Colon (tissue), 2 donors: ENCODE data around the gene ADGRG3.
"Not testable (repeated sequence)": the region's sequence is repeated elsewhere in the genome, so short reads cannot be mapped to it uniquely, and the experiment has no call there.

Source experiments
- FAIRE-seq: peaks from 2 replicates; lab custom pipeline; 2012; peaks lifted over from hg19 to GRCh38; lab: Jason Lieb, UNC
- donor health status: control.
- donor health status: control.

The ADGRG3 gene

DNA sequence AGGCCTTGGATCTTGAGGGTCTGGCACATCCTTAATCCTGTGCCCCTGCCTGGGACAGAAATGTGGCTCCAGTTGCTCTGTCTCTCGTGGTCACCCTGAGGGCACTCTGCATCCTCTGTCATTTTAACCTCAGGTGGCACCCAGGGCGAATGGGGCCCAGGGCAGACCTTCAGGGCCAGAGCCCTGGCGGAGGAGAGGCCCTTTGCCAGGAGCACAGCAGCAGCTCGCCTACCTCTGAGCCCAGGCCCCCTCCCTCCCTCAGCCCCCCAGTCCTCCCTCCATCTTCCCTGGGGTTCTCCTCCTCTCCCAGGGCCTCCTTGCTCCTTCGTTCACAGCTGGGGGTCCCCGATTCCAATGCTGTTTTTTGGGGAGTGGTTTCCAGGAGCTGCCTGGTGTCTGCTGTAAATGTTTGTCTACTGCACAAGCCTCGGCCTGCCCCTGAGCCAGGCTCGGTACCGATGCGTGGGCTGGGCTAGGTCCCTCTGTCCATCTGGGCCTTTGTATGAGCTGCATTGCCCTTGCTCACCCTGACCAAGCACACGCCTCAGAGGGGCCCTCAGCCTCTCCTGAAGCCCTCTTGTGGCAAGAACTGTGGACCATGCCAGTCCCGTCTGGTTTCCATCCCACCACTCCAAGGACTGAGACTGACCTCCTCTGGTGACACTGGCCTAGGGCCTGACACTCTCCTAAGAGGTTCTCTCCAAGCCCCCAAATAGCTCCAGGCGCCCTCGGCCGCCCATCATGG is 4.0 kb upstream of the ADGRG3 start:
- FAIRE-seq: no peak

DNA sequence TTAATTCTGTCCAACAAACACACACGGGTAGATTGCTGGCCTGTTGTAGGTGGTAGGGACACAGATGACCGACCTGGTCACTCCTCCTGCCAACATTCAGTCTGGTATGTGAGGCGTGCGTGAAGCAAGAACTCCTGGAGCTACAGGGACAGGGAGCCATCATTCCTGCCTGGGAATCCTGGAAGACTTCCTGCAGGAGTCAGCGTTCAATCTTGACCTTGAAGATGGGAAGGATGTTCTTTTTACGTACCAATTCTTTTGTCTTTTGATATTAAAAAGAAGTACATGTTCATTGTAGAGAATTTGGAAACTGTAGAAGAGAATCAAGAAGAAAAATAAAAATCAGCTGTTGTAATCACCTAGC is 3.5 kb upstream of the ADGRG3 start:
- no peak for FAIRE-seq

DNA sequence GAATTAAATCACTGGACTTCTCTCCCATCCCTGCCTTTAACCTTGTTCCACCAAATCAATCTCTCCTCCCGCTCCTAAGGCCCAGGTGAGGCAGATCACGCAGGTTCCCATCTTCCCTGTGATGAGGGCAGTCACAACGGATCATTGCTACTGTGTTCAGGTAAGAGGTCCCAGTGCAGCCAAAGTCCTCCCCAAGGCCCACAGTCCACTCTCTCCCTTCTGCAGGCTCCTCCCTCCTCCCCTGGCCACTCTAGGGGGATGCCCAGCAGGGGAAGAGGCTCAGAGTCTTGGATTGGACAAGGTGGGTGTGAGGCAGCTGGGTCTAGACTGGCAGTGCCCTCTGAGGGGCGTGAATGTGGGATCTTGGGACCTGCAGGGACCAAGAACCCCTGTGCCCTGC is 2.6 kb upstream of the ADGRG3 start:
- FAIRE-seq: no peak

DNA sequence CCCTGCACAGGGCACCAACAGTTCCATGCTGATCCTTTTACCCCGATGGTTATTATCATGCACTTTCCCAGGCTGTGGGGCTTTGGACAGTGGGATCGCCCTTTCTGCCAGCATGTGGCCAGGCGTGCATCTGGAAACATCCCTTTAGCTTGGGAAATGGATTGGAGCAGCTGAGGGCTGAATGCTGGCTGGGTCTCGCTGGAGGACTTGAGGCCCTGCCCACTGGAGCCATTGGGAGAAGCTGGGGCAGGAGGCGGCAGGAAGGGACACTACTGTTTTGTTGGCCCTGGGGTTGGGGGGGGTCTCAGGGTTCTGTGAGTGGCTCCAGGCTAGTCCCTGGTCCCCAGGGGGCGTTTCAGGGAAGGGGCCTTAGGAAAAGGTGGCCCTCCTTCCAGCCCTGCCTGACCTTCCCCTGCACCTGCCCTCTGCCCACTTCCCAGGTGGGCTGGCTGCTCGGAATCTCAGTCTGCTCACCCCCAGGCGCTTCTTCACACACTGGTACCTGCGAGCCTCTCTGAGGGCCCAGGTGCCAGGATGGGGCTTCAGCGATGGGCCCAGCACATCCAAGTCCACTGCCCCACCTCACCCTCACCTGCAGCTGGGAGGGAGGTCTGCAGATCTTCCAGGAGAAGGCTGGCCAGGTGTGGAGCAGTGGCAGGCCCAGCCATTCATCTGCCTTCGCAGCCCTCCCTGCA is 1.6 kb upstream of the ADGRG3 start:
- FAIRE-seq: no peak

DNA sequence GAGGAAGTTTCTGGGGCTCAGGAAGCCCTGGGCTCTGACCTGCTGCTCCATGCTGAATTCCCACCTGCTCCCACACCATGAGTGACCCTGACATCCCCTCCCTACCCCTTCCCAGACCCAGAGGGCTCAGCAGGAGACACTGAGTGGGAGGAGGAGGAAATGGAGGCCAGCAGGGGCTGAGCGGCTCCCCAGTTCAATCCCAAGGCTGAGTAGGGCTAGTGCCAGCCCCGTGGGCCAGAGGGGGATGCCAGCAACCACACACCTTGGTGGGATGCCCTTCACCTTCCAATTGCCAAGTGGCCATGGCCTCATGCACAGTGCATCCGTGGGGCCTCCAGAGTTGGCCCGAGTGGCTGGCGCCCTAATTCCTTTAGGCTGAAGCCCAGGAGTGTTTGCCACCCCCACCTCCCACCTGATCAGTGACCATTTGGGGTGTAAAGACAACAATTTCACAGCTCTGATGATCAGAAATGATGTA is 1.0 kb upstream of the ADGRG3 start:
- no peak for FAIRE-seq

DNA sequence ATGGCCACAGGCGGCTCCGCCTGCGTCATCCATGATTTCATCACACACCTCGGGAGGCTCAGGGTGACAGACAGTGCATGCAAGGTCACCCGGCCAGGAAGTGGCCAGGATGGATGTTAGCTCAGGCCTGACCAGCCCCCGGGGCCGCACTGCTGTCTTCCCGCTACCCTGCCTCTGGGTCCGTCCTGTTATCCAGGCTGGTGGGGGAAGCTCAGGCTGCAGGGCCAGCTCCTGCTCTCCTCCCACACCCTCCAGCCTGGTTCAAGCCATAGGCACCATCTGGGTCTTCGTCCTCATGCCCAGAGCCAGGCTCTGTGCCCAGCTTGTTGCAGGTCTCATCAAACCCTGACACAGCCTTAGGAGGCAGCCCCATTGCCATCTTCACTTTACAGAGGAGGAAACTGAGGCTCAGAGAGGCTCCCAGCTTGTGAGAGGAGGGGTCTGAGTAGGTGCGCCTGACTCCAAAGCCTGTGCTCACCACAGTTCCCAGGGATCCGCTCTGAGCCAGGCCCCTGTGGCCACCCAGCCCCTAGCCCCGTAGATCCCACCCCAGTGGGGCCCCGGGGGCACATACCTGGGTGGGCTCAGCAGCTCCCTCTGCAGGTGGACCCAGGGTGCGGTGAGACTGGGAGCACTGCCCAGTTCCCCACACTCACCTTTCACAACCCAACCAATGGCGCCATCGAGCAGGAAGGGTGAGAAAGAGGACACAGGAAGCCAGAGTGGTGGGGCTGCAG is 412 bp upstream of the ADGRG3 start:
- FAIRE-seq: no peak

DNA sequence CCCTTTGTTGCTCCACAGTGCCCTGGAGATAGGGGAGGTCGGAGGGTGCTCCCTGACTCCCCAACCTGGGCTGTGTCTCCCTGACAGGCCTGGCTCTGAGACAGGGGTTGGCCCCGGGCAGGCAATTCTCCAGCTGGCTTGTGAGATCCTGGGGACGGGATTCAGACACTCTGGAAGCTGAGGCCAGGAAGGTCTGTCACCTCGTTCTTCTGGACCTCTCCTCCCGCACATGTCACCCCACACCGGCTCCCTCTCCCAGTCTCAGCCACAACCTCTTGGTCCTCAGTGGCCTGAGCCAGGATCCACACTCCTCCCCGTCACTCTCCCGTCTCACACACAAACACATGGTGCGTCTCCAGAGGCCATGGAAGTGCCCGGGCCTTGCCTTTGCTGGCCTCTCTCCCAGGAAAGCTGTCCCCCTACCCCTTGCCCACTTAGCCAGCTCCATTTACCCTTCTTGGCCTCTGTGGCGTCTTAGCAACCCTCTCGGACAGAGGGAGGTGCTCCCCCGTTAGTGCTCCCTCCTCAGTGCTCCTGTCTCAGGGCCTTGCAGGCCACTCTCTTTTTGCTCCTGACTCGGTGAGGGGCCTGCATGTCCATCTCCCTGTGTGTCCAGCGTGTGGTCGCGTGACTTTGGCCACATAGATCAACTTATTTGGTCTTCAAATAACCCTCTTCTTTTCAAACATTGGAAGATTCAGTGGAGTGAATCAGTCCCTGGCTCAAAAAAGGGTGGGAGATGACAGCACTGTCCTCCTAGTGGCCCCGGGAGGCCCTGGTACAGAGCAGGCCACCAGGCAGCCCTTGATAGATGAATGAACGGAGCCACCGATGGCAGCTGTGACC is 747 bp downstream of the ADGRG3 start:
- FAIRE-seq: no peak

DNA sequence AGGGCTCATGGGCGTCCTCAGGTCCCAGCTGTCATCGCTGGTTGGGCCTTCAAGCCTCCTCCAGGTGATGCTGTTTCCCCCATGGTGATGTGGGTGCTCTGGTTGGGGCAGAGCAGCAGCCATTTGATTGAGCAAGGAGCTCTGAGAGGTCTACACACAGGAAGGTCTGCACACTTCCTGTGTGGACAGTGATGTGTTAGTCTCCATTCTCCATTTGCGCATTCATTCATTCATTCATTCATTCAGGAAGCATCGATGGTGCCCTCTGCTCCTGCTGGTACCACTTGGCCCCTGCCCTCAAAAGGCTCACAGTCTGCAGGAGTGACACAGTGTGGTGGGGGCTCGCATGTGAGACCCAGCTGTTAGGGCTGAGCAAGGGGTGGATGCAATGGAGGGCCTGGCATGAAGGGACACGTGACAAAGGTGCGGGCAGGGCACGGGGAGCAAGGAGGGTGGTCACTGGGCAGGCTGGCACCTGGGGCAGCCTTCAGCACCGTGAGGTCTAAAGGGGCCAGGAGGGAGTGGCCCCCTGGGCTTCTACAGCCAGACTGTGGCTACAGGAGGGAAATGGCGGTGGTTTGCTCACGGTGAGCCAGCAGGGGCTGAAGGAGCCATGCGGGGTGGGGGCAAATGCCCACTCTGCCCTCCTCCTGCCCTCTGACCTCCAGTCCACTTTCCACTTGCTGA is 1.5 kb downstream of the ADGRG3 start:
- FAIRE-seq: no peak

DNA sequence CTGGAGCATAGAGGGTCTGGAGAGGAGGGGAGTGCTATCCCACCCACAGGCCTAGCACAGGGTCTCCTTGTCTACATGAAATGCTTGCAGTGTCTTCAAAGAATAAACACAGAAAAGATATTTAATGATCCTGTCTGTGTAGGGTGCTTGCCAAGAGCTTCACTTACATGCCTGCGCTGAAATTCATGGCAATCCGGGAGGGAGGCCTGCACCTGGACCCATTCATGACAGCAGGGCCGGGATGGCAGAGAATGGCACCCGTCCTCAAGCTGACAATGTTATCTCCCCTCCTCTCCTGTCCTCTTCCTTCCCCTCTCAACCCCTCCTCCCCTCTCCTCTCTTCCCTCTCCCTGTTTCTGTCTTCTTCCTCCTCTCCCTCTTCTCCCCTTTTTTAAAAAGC is 2.1 kb downstream of the ADGRG3 start:
- no peak for FAIRE-seq

DNA sequence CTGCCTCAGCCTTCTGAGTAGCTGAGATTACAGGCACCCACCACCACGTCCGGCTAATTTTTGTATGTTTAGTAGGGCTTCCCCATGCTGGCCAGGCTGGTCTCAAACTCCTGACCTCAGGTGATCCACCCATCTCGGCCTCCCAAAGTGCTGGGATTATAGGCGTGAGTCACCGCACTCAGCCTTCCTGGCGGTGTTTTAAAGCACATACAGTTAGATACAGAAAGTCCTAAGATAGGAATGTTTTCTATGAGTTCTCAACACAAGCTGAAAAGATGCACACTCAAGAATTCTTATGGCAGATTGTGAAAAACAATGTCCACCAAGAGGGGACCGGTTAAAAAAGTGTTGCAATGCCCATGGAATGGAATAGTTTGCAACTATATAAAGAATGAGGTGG is 3.3 kb downstream of the ADGRG3 start:
- not testable (repeated sequence) for FAIRE-seq

DNA sequence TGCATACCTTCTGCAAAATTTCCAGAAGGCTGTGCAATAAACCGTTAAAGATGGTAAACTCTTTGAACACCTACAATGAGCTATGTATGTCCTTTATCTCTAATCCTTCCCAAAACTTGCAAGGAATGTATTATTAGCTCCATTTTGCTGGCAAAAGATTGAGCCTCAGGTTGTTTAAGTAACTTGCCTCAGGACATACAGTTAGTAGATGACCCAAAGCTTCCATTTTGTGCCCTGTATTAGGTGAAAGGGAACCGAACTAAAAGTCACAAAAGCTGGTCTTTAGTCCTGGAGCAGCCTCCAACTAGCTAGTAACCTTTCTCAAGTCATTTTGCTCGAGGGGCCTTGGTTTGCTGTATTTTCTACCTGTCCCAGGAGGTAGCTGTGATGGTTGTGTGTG is 4.3 kb downstream of the ADGRG3 start:
- FAIRE-seq: no peak

DNA sequence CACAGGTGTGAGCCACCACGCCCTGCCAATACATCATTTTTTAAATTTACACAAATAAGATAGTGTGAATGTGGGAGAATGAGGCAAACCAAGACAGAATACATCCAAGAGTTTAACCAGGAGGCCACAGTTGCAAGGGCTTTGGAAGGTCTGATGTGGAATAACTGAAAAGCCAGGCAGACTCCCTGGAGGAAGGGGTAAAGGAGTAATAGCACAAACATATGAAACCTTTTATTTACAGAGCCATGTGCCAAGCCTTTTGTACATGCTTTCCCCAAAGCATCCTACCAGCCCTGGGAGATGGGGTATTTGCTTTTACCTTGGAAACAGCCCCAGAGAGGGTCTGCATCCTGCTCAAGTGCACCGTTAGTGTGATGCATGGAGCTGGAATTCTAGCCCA is 4.7 kb downstream of the ADGRG3 start:
- no peak for FAIRE-seq

DNA sequence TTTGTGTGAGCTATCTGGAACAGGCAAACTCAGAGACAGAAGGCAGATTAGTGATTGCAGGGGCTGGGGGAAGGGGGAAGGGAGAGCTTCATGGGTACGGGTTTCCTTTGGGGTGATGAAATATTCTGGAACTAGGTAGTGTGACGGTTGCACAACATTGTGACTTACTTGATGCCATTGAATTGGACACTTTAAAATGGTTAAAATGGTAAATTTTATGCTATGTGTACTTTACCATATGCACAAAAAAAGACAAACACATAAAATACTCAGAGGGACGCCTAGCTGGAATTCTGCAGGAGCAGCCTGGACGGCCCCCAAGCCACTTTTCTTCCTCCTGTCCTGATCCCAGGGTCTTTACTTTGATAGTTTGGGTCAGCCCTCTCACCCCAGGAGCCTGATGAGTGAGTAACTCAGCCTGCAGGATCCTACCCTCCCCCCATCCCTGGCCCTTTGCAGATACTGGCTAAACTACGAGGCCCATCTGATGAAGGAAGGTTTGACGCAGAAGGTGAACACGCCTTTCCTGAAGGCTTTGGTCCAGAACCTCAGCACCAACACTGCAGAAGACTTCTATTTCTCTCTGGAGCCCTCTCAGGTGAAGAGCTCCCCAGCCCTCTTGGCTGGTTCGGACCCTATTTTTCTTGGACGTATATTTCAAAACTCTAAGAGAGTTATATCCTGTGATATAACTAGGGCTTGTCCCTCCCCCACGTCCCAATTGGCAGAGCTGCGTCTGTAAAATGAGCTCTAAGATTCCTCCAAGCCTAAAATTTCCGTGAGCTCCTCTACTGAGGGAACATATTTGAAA is 7.8 kb downstream of the ADGRG3 start:
- FAIRE-seq: no peak

DNA sequence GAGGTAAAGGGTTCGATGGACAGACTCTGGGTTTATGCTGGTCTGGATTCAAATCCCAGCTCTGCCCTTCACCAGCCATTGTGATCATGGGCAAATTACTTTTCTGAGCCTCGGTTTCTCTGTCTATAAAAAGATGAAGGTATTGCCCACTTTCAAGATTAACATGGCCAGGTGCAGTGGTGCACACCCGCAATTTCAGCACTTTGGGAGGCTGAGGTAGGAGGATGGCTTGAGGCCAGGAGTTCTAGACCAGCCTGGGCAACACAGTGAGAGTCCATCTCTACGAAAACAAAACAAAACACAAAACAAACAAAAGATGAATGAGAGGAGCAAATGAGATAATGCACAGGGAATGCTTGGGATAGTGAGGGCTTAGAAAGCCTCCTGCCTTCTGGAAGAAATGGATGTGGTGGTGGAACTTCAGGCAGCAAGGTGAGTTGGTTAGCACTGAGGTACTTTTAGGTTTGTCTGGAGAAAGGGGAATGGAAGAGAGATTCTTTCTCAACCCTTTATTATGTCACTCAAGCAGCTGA is 8.5 kb downstream of the ADGRG3 start:
- FAIRE-seq: no peak

DNA sequence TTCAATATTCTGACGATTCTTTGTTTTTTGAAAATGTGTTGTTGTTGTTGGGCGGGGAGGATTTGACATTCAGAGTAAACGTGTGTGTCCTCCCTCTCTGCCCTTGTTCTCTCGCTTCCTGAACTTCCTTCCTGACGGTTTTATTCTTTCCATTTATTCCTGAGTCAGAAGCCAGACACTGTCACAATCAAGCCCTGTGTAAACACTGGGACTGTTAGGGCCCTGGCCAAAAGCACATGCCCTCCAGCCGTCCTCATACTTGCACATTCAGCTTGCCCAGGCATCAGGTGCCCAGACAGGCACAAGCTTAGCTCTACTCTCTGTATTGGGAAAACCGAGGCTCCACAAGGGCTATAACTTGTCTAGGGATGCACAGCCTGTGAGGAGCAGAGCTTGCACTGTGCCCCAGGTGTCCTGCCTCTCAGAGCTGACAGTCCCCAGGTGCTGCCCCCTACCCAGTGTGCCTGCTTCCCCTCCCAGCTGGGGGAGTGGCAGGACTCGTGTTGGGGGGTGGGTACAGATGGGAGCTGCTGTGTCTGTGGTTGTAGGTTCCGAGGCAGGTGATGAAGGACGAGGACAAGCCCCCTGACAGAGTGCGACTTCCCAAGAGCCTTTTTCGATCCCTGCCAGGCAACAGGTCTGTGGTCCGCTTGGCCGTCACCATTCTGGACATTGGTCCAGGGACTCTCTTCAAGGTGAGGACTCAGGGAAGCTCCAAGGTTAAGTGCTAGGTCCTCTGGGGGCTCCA is 9.7 kb downstream of the ADGRG3 start:
- no peak for FAIRE-seq

DNA sequence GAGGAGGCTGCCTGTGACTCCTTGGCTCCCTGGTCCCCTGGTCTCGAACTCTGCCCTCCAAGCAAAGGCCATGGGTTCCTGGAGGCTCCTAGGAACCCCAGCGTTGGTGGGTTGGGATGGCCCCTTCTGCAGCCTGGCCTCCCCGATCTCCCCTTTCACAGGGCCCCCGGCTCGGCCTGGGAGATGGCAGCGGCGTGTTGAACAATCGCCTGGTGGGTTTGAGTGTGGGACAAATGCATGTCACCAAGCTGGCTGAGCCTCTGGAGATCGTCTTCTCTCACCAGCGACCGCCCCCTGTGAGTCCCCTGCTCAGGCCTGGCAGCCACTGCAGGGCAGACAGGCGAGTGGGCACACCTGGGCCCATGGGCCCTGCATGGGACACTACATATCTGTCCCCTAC is 10.9 kb downstream of the ADGRG3 start:
- no peak for FAIRE-seq

DNA sequence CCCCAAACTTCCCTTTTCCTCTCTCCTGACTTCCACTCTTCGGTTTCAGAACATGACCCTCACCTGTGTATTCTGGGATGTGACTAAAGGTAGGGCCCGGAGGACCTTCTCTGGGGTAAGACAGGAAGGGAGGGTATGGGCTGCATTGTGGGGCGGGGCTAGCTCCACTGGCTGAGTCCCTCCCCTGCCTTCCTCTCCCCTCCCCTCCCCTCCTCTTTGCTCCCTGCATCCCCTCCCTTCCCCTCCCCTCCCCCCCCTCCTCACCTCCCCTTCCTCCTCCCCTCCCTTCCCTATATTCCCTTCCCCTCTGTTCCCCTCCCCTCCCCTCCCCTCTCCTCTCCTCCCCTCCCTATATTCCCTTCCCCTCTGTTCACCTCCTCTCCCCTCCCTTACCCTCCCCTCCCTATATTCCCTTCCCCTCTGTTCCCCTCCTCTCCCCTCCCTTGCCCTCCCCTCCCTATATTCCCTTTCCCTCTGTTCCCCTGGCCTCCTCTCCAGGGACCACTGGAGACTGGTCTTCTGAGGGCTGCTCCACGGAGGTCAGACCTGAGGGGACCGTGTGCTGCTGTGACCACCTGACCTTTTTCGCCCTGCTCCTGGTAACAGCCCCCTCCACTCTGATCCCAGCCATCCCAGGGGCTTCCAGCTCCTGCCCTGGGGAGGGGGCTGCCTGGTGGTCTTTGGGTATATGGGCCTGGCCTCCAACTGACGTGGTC is 11.8 kb downstream of the ADGRG3 start:
- FAIRE-seq: no peak

DNA sequence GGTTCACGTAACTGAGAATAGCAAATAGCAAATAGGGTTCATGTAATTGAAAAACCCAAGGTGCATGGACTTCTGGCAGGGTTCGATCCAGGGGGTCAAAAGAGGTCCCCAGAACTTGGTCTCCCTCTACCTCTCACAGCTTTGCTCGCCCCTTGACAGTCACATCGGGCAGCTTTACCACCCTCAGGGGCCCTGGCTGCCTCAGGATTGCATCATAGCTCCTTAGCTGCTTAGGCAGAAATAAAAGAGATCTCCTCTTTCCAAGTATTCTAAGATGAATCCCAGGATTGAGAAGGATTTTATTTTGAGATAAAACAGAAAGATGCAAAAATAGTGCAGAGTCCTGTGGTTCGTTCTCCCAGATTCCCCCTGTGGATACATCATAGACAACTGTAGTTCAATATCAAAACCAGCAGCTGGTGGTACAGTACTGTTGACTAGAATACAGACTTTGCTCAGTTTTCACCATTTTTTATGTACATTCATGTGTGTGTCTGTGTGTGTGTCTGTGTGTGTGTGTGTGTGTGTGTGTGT is 12.8 kb downstream of the ADGRG3 start:
- no peak for FAIRE-seq
